Vagina (tissue), 2 donors: ENCODE data around the gene ZNF662. TPM values are rescaled to one million over a fixed set of nuclear protein-coding genes. Genes with fewer than 3 reads are reported as not detected.
A peak's percentile ranks its signal among the peaks of the same experiment; 100 is the strongest.

Experiments
- DNase-seq, 2 donors: peaks; one replicate each; pipeline ENCODE4 v3.0.0-alpha.2; 2017; ENCODE audit errors: extremely low spot score in 2 of 2
- H3K27ac ChIP-seq: fragments of 200-600 bp; sonication (generic); one replicate; pipeline ENCODE4 v1.5.1; 2019
- H3K27me3 ChIP-seq: fragments of 200-600 bp; sonication (generic); one replicate; pipeline ENCODE4 v1.5.1; 2019
- H3K36me3 ChIP-seq, 2 donors: fragments of 200-600 bp; sonication (generic); one replicate each; pipeline ENCODE4 v1.5.1; 2017 to 2019
- H3K4me1 ChIP-seq: fragments of 200-600 bp; sonication (generic); one replicate; pipeline ENCODE4 v1.5.1; 2019
- H3K4me3 ChIP-seq, 2 donors: fragments of 200-600 bp; sonication (generic); 1 replicate in 1 of 2; 2 replicates in 1 of 2; pipeline ENCODE4 v1.5.1; 2016 to 2019
- H3K9me3 ChIP-seq: fragments of 200-600 bp; sonication (generic); one replicate; pipeline ENCODE4 v1.5.1; 2019
- CTCF ChIP-seq, 3 experiments: fragments of 450-650 bp in 2 of 3; fragments of 200-600 bp in 1 of 3; sonication (generic) in 1 of 3; IDR thresholded peaks; one replicate each; pipeline ENCODE4 v1.5.1; 2017 to 2019; ENCODE audit warnings: antibody characterized with exemption in 3 of 3, mild to moderate bottlenecking in 2 of 3, moderate library complexity in 2 of 3
- POLR2A ChIP-seq, 2 donors: fragments of 450-650 bp; IDR thresholded peaks; one replicate each; pipeline ENCODE4 v1.6.1; 2017; ENCODE audit warnings: antibody characterized with exemption in 2 of 2, mild to moderate bottlenecking in 2 of 2, moderate library complexity in 2 of 2
- POLR2AphosphoS5 ChIP-seq, 2 donors: sonication (generic); formaldehyde crosslinking; IDR thresholded peaks; one replicate each; pipeline ENCODE4 v1.9.0; 2017; ENCODE audit warnings: antibody characterized with exemption in 2 of 2, mild to moderate bottlenecking in 2 of 2, low read depth in 1 of 2; ENCODE audit not compliant: insufficient read depth in 1 of 2
- intact Hi-C: fragments of 100-400 bp; cut with DNase I; formaldehyde crosslinking; loops from one replicate; pipeline ENCODE4 v1.15.1; 2023
- total RNA-seq: library from RNA; depleted of rRNA; stranded (reverse); fragments of >200 nt; gene quantifications from one replicate; pipeline ENCODE4 v1.2.3, GENCODE V29; 2016

The ZNF662 gene
- total RNA-seq, 1 donor from 2014 or later = 6.6 TPM

- DNase-seq = no peak
- intact Hi-C loops = no loop called here
- Histone ChIP-seq H3K9me3 (no peaks in the 10 kb centered on the region), H3K4me3 (no peak overlapping the region), H3K27ac (no peak overlapping the region), H3K27me3 (no peaks in the 10 kb centered on the region), H3K4me1 (peaks cover 3% of the 10 kb centered on the region), H3K36me3 (no peaks in the 10 kb centered on the region)
- no peak for TF ChIP-seq CTCF (IDR thresholded peaks at IDR 0.05)
- TF ChIP-seq POLR2AphosphoS5 (IDR thresholded peaks at IDR 0.05; ENCODE audit: insufficient read depth in 1 of 2, low read depth in 1 of 2) = no peak
- no peak for TF ChIP-seq POLR2A (IDR thresholded peaks at IDR 0.05)
These were observed 19.6 kb upstream of the ZNF662 start for GRCh38 chr3:42886294-42886822.

GRCh38 chr3:42887084-42887483 lies 18.9 kb upstream of the ZNF662 start:
- DNase-seq = no peak
- H3K4me3 ChIP-seq = no peak overlapping the region

GRCh38 chr3:42891042-42891441 lies 14.9 kb upstream of the ZNF662 start:
- Histone ChIP-seq H3K4me3 (no peak overlapping the region), H3K27me3 (no peaks in the 10 kb centered on the region), H3K36me3 (no peaks in the 10 kb centered on the region), H3K9me3 (no peaks in the 10 kb centered on the region), H3K27ac (no peak overlapping the region), H3K4me1 (no peaks in the 10 kb centered on the region)
- intact Hi-C loops = no loop called here
- no peak for DNase-seq
- TF ChIP-seq POLR2A (IDR thresholded peaks at IDR 0.05) (no peak), POLR2AphosphoS5 (IDR thresholded peaks at IDR 0.05; ENCODE audit: insufficient read depth in 1 of 2, low read depth in 1 of 2) (no peak), CTCF (IDR thresholded peaks at IDR 0.05) (no peak)

More at GRCh38 chr3:42887084-42887483, 18.9 kb upstream of the ZNF662 start:
- intact Hi-C loops = no loop called here
- TF ChIP-seq CTCF (IDR thresholded peaks at IDR 0.05) = peak in 1 of 3 experiments; percentile 6
- no peak for TF ChIP-seq POLR2A (IDR thresholded peaks at IDR 0.05)
- no peaks in the 10 kb centered on the region for H3K36me3 ChIP-seq
- no peaks in the 10 kb centered on the region for H3K27me3 ChIP-seq
- no peaks in the 10 kb centered on the region for H3K4me1 ChIP-seq
- no peak overlapping the region for H3K27ac ChIP-seq
- H3K9me3 ChIP-seq = no peaks in the 10 kb centered on the region

DNA sequence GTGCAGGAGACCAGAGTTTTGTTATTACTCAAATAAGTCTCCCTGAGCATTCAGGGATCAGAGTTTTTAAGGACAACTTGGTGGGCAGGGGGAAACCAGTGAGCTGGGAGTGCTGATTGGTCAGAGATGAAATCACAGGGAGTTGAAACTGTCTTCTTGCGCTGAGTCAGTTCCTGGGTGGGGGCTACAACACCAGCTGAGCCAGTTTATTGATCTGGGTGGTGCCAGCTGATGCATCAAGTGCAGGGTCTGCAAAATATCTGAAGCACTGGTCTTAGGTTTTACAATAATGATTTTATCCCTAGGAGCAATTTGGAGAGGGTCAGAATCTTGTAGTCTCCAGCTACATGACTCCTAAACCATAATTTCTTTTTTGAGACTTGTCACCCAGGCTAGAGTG lies 13.8 kb upstream of the ZNF662 start:
- H3K4me3 ChIP-seq = no peak overlapping the region
- H3K27ac ChIP-seq = no peak overlapping the region
- H3K9me3 ChIP-seq = no peaks in the 10 kb centered on the region
- H3K4me1 ChIP-seq = no peaks in the 10 kb centered on the region
- TF ChIP-seq POLR2AphosphoS5 (IDR thresholded peaks at IDR 0.05; ENCODE audit: insufficient read depth in 1 of 2, low read depth in 1 of 2) (no peak), POLR2A (IDR thresholded peaks at IDR 0.05) (no peak), CTCF (IDR thresholded peaks at IDR 0.05) (no peak)
- intact Hi-C loops = no loop called here
- no peaks in the 10 kb centered on the region for H3K27me3 ChIP-seq
- no peak for DNase-seq
- H3K36me3 ChIP-seq = no peaks in the 10 kb centered on the region

DNA sequence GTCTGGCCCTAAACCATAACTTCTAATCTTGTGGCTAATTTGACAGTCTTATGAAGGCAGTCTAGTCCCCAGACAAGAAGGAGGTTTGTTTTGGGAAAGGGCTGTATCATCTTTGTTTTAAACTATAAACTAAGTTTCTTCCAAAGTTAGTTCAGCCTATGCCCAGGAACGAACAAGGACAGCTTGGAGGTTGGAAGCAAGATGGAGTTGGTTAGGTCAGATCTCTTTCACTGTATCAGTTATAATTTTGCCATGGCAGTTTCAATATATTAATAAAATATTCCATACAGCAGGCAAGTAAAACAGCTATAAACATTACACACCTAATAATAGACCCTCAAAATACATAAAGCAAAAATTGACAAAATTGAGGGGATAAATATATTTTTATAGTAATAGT lies 13.1 kb upstream of the ZNF662 start:
- Histone ChIP-seq H3K27me3 (no peaks in the 10 kb centered on the region), H3K4me1 (no peaks in the 10 kb centered on the region), H3K27ac (no peak overlapping the region), H3K9me3 (no peaks in the 10 kb centered on the region), H3K4me3 (no peak overlapping the region), H3K36me3 (no peaks in the 10 kb centered on the region)
- TF ChIP-seq POLR2AphosphoS5 (IDR thresholded peaks at IDR 0.05; ENCODE audit: insufficient read depth in 1 of 2, low read depth in 1 of 2) (no peak), POLR2A (IDR thresholded peaks at IDR 0.05) (no peak), CTCF (IDR thresholded peaks at IDR 0.05) (no peak)
- DNase-seq = no peak
- intact Hi-C loops = no loop called here
